Activated CD4-positive, alpha-beta T cell treated with anti-CD3 and anti-CD28 coated beads for 36 hours (primary cell): Measurements from ENCODE around the gene GRM1. TPM values are rescaled to one million over a fixed set of nuclear protein-coding genes. Genes with fewer than 3 reads are reported as not detected.
"Not testable (repeated sequence)": the region's sequence is repeated elsewhere in the genome, so short reads cannot be mapped to it uniquely, and the experiment has no call there.

ENCODE experiments used
- ATAC-seq: fragments of 200-7000 bp; cut with Tn5 transposase; one replicate; pipeline ENCODE4 v1.10.0; 2021; ENCODE audit warnings: mild to moderate bottlenecking, moderate library complexity
- CTCF ChIA-PET: fragments of 350-600 bp; sonication (Branson Sonifier 250); formaldehyde crosslinking; loops from one replicate; lab custom pipeline; 2021; ENCODE audit warnings: antibody characterized with exemption; lab: Charles Lee
- POLR2A ChIA-PET: fragments of 350-600 bp; sonication (Branson Sonifier 250); formaldehyde crosslinking; loops from one replicate; lab custom pipeline; 2021; ENCODE audit warnings: antibody characterized with exemption, inconsistent platforms; lab: Charles Lee
- DNase-seq: peaks from one replicate; pipeline ENCODE4 v3.0.0-alpha.2; 2020
- H3K27ac Mint-ChIP-seq: one replicate; pipeline ENCODE4 v1.8.0; 2021; ENCODE audit warnings: mixed read lengths
- H3K27me3 Mint-ChIP-seq: one replicate; pipeline ENCODE4 v1.8.0; 2021; ENCODE audit warnings: mixed read lengths
- H3K36me3 Mint-ChIP-seq: one replicate; pipeline ENCODE4 v1.8.0; 2021; ENCODE audit warnings: low read depth, mixed read lengths
- H3K4me1 Mint-ChIP-seq: one replicate; pipeline ENCODE4 v1.8.0; 2021; ENCODE audit warnings: mixed read lengths
- H3K4me3 Mint-ChIP-seq: one replicate; pipeline ENCODE4 v1.8.0; 2021; ENCODE audit warnings: mild to moderate bottlenecking, moderate library complexity, mixed read lengths
- H3K9me3 Mint-ChIP-seq: one replicate; pipeline ENCODE4 v1.8.0; 2021; ENCODE audit warnings: low read depth, mixed read lengths
- intact Hi-C, 2 experiments: fragments of 100-400 bp; cut with DNase I in 1 of 2; cut with micrococcal nuclease in 1 of 2; formaldehyde crosslinking; loops; one replicate each; pipeline versions ENCODE4 v1.14.2 to v1.15.1; 2022 to 2024; cut with DNase I, micrococcal nuclease
- total RNA-seq, 2 experiments: library from RNA; stranded (reverse); gene quantifications; one replicate each; pipeline ENCODE4 v1.2.3, GENCODE V29; 2021

Gene GRM1
- total RNA-seq, 2 experiments from 2014 or later, result not detected

- H3K9me3 Mint-ChIP-seq, ATAC-seq, H3K4me1 Mint-ChIP-seq, DNase-seq, H3K27ac Mint-ChIP-seq, intact Hi-C loops, H3K36me3 Mint-ChIP-seq, CTCF ChIA-PET, H3K27me3 Mint-ChIP-seq, POLR2A ChIA-PET, H3K4me3 Mint-ChIP-seq: not testable (repeated sequence)
Observed at GRCh38 chr6:146243646-146244045, 214.8 kb downstream of the GRM1 start.

GRCh38 chr6:146244630-146245143, 215.8 kb downstream of the GRM1 start:
- intact Hi-C loops, result no loop called here
- Mint-ChIP-seq H3K27ac (no peak overlapping the region), H3K27me3 (peaks cover 6% of the 10 kb centered on the region), H3K4me3 (no peak overlapping the region), H3K9me3 (peaks cover 3% of the 10 kb centered on the region), H3K4me1 (no peaks in the 10 kb centered on the region), H3K36me3 (no peaks in the 10 kb centered on the region)
- no peak for ATAC-seq
- CTCF ChIA-PET, result interaction anchor here (1.4 kb wide), 1 partner anchor 13 kb away, joined by 4 read pairs; no protein-coding TSS in a partner anchor
- POLR2A ChIA-PET, result no interaction called here
- DNase-seq, result no peak

- DNase-seq, result no peak
- POLR2A ChIA-PET, result no interaction called here
- CTCF ChIA-PET, result interaction anchor here (1.4 kb wide), 1 partner anchor 12 kb away, joined by 4 read pairs; no protein-coding TSS in a partner anchor
- no peak overlapping the region for H3K27ac Mint-ChIP-seq
- H3K4me1 Mint-ChIP-seq, result no peaks in the 10 kb centered on the region
- H3K36me3 Mint-ChIP-seq, result no peaks in the 10 kb centered on the region
- ATAC-seq, result no peak
- H3K27me3 Mint-ChIP-seq, result peaks cover 5% of the 10 kb centered on the region
- peaks cover 3% of the 10 kb centered on the region for H3K9me3 Mint-ChIP-seq
- H3K4me3 Mint-ChIP-seq, result no peak overlapping the region
- intact Hi-C loops, result no loop called here
Observed at GRCh38 chr6:146246028-146246427, 217.2 kb downstream of the GRM1 start.

- Mint-ChIP-seq H3K4me1 (no peaks in the 10 kb centered on the region), H3K9me3 (no peaks in the 10 kb centered on the region), H3K36me3 (no peaks in the 10 kb centered on the region), H3K27ac (no peak overlapping the region), H3K4me3 (no peak overlapping the region), H3K27me3 (no peaks in the 10 kb centered on the region)
- DNase-seq (no peak), ATAC-seq (no peak)
- POLR2A ChIA-PET, result no interaction called here
- CTCF ChIA-PET, result no interaction called here
- intact Hi-C loops, result no loop called here
Observed at GRCh38 chr6:146253691-146254090, 224.8 kb downstream of the GRM1 start.

- H3K4me1 Mint-ChIP-seq, result no peaks in the 10 kb centered on the region
- H3K27ac Mint-ChIP-seq, result no peak overlapping the region
- H3K27me3 Mint-ChIP-seq, result no peaks in the 10 kb centered on the region
- CTCF ChIA-PET, result interaction anchor here (0.6 to 0.8 kb wide), 2 partner anchors 13 to 153 kb away, joined by 3 to 4 read pairs; no protein-coding TSS in a partner anchor
- DNase-seq, result no peak
- H3K4me3 Mint-ChIP-seq, result no peak overlapping the region
- no peaks in the 10 kb centered on the region for H3K36me3 Mint-ChIP-seq
- POLR2A ChIA-PET, result no interaction called here
- no peak for ATAC-seq
- intact Hi-C loops, result no loop called here
- no peaks in the 10 kb centered on the region for H3K9me3 Mint-ChIP-seq
Observed at GRCh38 chr6:146258206-146258605, 229.3 kb downstream of the GRM1 start.

- Mint-ChIP-seq H3K4me3 (no peak overlapping the region), H3K36me3 (no peaks in the 10 kb centered on the region), H3K27ac (no peak overlapping the region), H3K27me3 (no peaks in the 10 kb centered on the region), H3K9me3 (no peaks in the 10 kb centered on the region), H3K4me1 (no peaks in the 10 kb centered on the region)
- intact Hi-C loops, result no loop called here
- no peak for DNase-seq
- no peak for ATAC-seq
- POLR2A ChIA-PET, result no interaction called here
- CTCF ChIA-PET, result no interaction called here
Observed at GRCh38 chr6:146260886-146261285, 232.0 kb downstream of the GRM1 start.

GRCh38 chr6:146265056-146265455, 236.2 kb downstream of the GRM1 start:
- Mint-ChIP-seq H3K27ac (no peak overlapping the region), H3K9me3 (no peaks in the 10 kb centered on the region), H3K4me1 (no peaks in the 10 kb centered on the region), H3K36me3 (no peaks in the 10 kb centered on the region), H3K4me3 (no peak overlapping the region), H3K27me3 (peaks cover 1% of the 10 kb centered on the region)
- ChIA-PET POLR2A (no interaction called here), CTCF (no interaction called here)
- DNase-seq (no peak), ATAC-seq (no peak)
- intact Hi-C loops, result no loop called here

GRCh38 chr6:146267447-146267846, 238.6 kb downstream of the GRM1 start:
- Mint-ChIP-seq H3K4me1 (no peaks in the 10 kb centered on the region), H3K27ac (no peak overlapping the region), H3K4me3 (no peak overlapping the region), H3K9me3 (no peaks in the 10 kb centered on the region), H3K27me3 (peaks cover 1% of the 10 kb centered on the region), H3K36me3 (no peaks in the 10 kb centered on the region)
- DNase-seq (no peak), ATAC-seq (no peak)
- ChIA-PET CTCF (no interaction called here), POLR2A (no interaction called here)
- intact Hi-C loops, result no loop called here

- ATAC-seq (no peak), DNase-seq (no peak)
- ChIA-PET CTCF (no interaction called here), POLR2A (no interaction called here)
- no peaks in the 10 kb centered on the region for H3K36me3 Mint-ChIP-seq
- no peaks in the 10 kb centered on the region for H3K4me1 Mint-ChIP-seq
- intact Hi-C loops, result no loop called here
- H3K4me3 Mint-ChIP-seq, result no peak overlapping the region
- H3K27ac Mint-ChIP-seq, result no peak overlapping the region
- peaks cover 1% of the 10 kb centered on the region for H3K27me3 Mint-ChIP-seq
- no peaks in the 10 kb centered on the region for H3K9me3 Mint-ChIP-seq
Observed at GRCh38 chr6:146267946-146268345, 239.1 kb downstream of the GRM1 start.

GRCh38 chr6:146269482-146269881, 240.6 kb downstream of the GRM1 start:
- Mint-ChIP-seq H3K4me3 (no peak overlapping the region), H3K27ac (no peak overlapping the region), H3K36me3 (no peaks in the 10 kb centered on the region), H3K27me3 (peaks cover 1% of the 10 kb centered on the region), H3K4me1 (no peaks in the 10 kb centered on the region), H3K9me3 (no peaks in the 10 kb centered on the region)
- ATAC-seq, result no peak
- DNase-seq, result no peak
- POLR2A ChIA-PET, result no interaction called here
- CTCF ChIA-PET, result no interaction called here
- intact Hi-C loops, result no loop called here

GRCh38 chr6:146271163-146271562, 242.3 kb downstream of the GRM1 start:
- ATAC-seq, DNase-seq, H3K27ac Mint-ChIP-seq, intact Hi-C loops, H3K36me3 Mint-ChIP-seq, POLR2A ChIA-PET, H3K4me3 Mint-ChIP-seq, H3K27me3 Mint-ChIP-seq, CTCF ChIA-PET, H3K9me3 Mint-ChIP-seq, H3K4me1 Mint-ChIP-seq: not testable (repeated sequence)

GRCh38 chr6:146273490-146273889, 244.6 kb downstream of the GRM1 start:
- POLR2A ChIA-PET, result no interaction called here
- H3K36me3 Mint-ChIP-seq, result no peaks in the 10 kb centered on the region
- no peak overlapping the region for H3K27ac Mint-ChIP-seq
- no peaks in the 10 kb centered on the region for H3K9me3 Mint-ChIP-seq
- CTCF ChIA-PET, result no interaction called here
- no peaks in the 10 kb centered on the region for H3K27me3 Mint-ChIP-seq
- DNase-seq (no peak), ATAC-seq (no peak)
- intact Hi-C loops, result no loop called here
- H3K4me1 Mint-ChIP-seq, result no peaks in the 10 kb centered on the region
- no peak overlapping the region for H3K4me3 Mint-ChIP-seq
